MM.1S (cell line): ENCODE data around the gene LAMTOR1.

Experiments
- EZH2 ChIP-seq: fragments of 300-600 bp; sonication (generic); optimal IDR thresholded peaks from 2 replicates; pipeline ENCODE3; 2017; ENCODE audit warnings: low read depth, mild to moderate bottlenecking, antibody characterized with exemption, low read length, mixed read lengths
- TF ChIP-seq, protein P1 (sequence below): fragments of 300-600 bp; sonication (generic); IDR thresholded peaks from 2 replicates; pipeline ENCODE4 v1.5.1; 2016; ENCODE audit warnings: antibody characterized with exemption, low read length, mixed read lengths

DNA sequence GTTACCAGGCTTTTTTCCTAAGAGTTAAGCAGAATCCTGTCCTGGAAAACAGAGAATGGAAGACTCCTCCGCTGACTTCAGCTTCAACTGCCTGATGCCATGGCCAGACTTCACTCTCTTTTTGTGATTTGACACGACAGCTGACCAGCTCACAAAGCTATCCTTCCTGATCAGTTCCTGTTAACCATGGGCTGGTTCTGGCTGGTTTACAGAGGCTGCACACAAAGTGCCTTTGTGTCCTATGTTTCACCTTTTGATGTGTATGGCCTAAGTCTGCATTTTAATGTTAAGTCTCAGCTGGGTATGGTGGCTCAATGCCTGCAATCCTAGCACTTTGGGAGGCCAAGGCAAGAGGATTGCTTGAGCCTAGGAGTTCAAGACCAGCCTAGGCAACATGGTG is 43.5 kb upstream of the LAMTOR1 start:
- TF ChIP-seq, protein P1, sequence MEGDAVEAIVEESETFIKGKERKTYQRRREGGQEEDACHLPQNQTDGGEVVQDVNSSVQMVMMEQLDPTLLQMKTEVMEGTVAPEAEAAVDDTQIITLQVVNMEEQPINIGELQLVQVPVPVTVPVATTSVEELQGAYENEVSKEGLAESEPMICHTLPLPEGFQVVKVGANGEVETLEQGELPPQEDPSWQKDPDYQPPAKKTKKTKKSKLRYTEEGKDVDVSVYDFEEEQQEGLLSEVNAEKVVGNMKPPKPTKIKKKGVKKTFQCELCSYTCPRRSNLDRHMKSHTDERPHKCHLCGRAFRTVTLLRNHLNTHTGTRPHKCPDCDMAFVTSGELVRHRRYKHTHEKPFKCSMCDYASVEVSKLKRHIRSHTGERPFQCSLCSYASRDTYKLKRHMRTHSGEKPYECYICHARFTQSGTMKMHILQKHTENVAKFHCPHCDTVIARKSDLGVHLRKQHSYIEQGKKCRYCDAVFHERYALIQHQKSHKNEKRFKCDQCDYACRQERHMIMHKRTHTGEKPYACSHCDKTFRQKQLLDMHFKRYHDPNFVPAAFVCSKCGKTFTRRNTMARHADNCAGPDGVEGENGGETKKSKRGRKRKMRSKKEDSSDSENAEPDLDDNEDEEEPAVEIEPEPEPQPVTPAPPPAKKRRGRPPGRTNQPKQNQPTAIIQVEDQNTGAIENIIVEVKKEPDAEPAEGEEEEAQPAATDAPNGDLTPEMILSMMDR: no peak
- no peak for TF ChIP-seq EZH2
